SK-N-DZ (cell line): Measurements from ENCODE around the gene ABCA6.
"Not testable (repeated sequence)": the region's sequence is repeated elsewhere in the genome, so short reads cannot be mapped to it uniquely, and the experiment has no call there.

Experiments
- DNase-seq: peaks from one replicate; pipeline ENCODE4 v3.0.0-alpha.2; 2015; ENCODE audit warnings: low spot score

ABCA6 gene

DNA sequence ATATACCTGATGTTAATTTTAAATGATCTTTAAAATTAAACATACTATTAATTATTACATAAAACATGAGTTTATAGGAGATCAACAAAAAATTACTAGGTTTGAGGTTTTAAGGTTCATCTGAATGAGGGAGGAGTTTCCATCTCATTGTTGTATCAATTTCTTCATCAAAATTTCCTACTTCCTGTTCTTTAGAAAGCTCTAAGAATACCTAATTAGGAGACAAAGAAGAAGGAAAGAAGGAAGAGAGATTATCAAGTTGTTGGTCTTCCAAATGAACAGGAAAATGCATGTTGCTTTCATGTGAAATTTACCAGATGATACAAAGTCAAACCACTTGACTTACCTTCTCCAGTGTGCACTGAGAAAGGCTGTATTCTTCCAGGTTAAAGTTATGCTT, 62.8 kb downstream of the ABCA6 start:
- no peak for DNase-seq

DNA sequence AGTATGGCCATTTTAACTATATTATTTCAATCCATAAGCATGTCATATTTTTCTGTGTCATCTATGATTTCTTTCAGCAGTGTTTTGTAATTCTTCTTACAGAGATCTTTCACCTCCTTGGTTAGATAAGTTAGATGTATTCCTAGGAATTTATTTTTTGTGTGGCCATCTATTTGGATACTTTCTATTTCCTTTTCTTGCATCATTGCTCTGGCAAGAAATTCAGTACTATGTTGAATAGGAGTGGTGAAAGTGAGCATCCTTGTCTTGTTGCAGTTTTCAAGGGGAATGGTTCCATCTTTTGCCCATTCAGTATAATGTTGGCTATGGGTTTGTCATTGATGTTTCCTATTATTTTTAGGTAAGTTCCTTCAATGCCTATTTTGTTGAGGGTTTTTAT, 65.9 kb downstream of the ABCA6 start:
- DNase-seq, result no peak

DNA sequence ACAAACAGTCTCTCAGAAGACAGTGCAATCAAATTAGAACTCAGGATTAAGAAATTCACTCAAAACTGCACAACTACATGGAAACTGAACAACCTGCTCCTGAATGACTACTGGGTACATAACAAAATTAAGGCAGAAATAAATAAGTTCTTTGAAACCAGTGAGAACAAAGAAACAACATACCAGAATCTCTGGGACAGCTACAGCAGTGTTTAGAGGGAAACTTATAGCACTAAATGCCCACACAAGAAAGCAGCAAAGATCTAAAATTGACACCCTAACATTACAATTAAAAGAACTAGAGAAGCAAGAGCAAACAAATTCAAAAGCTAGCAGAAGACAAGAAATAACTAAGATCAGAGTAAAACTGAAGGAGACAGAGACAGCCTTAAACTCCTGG, 68.3 kb downstream of the ABCA6 start:
- not testable (repeated sequence) for DNase-seq

DNA sequence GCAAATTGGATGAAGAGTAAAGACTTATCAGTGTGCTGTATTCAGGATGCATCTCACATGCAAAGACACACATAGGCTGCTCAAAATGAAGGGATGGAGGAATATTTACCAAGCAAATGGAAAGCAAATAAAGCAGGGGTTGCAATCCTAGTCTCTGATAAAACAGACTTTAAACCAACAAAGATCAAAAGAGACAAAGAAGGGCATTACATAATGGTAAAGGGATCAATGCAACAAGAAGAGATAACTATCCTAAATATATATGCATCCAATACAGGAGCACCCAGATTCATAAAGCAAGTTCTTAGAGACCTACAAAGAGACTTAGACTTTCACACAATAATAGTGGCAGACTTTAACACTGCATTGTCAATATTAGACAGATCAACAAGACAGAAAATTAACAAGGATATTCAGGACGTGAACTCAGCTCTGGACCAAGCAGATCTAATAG, 68.9 kb downstream of the ABCA6 start:
- DNase-seq, result not testable (repeated sequence)

DNA sequence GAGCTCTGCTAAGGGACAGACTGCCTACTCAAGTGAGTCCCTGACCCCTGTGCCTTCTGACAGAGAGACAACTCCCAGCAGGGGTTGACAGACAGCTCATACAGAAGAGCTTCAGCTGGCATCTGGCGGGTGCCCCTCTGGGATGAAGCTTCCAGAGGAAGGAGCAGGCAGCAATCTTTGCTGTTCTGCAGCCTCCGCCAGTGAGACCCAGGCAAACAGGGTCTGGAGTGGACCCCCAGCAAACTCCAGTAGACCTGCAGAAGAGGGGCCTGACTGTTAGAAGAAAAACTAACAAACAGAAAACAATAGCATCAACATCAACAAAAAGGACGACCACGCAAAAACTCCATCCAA, 70.5 kb downstream of the ABCA6 start:
- DNase-seq, result not testable (repeated sequence)

DNA sequence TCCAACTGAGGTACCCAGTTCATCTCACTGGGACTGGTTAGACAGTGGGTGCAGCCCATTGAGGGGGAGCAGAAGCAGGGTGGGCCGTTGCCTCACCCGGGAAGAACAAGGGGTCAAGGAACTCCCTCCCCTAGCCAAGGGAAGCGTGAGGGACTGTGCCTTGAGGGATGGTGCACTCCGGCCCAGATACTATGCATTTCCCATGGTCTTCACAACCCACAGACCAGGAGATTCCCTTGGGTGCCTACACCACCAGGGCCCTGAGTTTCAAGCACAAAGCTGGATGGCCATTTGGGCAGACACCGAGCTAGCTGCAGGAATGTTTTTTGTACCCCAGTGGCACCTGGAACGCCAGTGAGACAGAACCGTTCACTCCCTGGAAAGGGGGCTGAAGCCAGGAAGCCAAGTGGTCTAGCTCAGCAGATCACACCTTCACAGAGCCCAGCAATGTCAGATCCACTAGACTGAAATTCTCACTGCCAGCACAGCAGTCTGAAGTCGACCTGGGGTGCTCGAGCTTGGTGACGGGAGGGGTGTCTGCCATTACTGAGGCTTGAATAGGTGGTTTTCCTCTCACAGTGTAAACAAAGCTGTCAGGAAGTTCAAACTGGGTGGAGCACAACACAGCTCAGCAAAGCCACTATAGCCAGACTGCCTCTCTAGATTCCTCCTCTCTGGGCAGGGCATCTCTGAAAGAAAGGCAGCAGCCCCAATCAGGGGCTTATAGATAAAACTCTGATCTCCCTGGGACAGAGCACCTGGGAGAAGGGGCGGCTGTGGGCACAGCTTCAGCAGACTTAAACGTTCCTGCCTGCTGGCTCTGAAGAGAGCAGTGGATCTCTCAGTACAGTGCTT, 71.1 kb downstream of the ABCA6 start:
- DNase-seq, result not testable (repeated sequence)

DNA sequence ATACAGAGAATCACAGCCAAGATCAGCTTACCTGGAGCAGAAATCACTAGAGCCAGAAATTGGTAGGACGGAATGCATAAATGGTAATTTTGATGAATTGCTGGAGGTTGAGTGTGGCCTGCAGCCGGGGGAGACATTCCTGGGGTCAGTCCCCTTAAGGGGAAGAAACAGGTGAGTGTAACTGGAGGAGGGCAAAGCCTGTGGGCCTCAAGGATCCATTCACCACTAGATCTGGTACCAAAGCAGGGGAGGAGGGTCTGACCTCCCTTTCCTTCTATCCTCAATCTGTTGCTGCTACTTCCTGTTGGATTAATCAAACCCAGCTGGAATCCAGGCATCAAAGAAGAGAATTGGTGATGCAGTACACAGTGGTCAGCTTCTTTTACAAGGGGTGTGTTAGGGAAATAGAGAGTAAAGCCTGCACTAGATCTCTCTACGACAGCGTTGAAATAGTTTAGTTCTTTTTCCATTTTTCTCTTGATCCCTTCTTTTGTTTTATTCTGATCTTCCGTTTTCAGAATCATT, 72.4 kb downstream of the ABCA6 start:
- no peak for DNase-seq

DNA sequence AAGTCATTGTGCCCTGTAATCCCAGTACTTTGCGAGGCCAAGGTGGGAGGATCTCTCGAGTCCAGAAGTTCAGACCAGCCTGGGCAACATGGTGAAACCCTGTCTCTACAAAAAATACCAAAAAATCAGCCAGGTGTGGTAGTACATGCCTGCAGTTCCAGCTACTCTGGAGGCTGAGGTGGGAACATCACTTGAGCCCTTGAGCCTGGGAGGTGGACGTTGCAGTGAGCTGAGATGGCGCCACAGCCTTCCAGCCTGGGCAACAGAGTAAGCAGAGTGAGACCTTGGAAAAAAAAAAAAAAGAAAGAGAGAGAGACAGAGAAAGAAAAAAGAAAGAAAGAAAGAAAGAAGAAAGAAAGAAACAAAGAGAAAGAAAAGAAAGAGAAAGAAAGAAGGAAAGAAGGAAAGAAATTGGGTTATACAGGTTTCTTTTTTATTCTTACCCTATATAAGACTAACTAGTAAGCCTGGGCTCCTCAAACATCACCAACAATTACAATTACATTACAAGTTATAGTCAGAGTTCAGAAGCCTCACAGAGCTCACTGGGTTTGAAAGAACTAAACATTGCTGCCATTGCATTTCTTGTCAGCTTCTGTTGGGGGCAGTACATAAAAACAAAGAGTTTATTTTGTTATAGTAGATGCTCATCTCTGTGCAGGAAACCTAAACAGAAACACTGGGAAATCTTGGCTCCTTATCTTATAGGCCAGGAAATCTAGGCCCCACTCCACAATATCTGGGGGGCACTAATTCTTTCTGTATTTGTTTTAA, 74.2 kb downstream of the ABCA6 start:
- DNase-seq, result no peak

DNA sequence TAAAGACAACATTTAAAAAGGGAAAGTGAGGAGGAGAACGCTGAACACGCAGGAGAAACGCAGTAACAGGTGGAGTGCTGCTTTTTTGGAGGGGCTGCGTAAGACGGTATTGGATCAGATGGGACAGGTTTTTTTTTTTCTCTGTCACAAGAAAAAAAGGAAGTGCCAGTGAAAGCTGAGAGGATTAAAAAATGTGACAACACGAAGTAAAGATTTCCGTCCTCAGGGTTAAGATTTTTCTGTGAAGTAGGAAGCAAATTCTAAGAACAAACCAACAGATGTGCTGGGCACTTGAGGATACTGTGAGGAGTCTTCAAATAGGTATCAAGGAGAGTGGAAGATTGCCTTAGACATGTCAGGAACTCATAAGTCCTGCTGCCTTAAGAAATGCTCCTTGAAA, 75.2 kb downstream of the ABCA6 start:
- DNase-seq, result no peak

DNA sequence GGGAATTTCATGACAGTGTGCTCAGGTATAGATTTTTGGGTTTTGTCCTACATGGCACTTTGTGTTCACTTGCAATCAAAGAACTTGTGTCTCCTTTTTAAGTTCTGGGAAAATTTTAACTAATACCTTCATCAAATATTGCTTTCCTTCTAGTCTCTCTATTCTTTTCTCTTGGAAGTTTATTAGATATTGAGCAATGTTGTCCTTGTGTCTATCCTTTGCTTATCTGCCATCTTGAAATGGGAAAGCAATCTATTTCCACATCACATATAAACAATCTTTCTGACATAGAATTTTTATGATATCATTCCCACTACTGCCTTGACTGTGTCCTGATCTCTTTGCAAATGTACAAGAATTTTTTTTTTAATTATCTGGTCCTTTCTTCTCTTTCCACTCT, 76.6 kb downstream of the ABCA6 start:
- no peak for DNase-seq

DNA sequence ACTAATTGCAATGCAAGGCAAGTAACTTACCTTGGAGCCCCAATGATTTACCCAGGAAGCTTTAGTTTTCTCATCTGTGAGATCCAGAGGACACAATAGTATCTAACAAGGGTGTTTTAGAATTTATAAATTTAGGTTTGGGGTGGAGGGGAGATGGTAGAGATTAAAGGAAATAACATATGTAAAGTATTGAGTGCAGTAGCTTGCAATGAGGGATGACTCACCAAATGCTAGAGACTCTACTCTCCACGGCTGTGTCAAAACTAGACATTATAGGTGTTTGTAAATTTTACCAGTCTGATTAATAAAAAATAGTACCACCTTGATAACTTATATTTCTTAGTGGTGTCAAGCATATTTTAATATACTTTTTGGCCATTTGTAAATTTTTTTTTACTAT, 77.2 kb downstream of the ABCA6 start:
- DNase-seq, result no peak

DNA sequence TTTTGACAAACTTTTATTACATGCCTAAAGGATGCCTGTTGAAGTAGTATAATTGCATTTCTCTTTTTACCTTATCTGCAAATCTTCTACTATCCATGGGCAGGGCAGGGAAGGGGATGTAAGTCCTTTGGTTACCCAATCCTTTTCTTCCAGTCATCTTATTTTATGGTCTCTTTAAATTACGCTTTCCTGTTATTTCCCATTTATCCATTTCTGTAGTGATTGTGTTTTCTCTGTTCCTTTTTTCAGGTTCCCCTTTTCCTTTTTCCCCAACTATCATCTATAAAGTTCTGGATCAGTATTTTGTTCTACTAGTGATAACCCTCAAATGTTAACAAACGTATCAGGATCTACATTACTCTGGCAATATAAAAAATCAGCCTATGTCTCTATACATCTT, 77.7 kb downstream of the ABCA6 start:
- DNase-seq, result no peak

DNA sequence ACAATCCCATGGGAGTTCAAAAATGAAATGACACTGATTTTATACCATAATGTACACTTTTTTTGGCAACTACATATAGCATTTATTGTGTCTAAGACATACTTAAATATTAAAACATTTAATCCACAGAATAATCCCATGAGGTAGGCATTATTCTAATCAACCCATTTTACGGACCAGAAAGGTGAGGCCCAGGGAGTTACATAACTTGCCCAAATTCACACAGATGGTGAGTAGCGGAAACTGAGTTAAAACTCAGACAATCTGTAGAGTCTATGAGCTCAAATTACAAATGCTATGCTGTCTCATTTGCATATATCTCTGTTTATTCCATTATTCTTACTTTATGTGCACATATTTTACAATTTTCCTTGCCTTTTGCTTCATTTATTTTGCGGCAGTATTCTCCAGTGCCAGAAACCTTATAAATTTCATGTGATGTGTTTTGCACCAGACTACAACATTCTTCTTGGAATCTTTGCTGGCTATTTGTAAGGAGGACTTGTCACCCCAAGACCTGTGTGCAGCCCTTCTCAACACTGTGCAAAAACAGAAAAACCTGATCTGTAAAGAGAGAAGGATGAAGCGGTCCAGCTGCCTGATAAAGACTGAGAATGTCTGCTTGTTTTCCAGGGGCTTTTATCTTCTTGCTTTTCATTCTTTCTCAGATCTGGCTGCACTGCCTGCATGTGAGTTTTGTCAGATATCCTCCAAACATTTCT, 78.7 kb downstream of the ABCA6 start:
- no peak for DNase-seq

DNA sequence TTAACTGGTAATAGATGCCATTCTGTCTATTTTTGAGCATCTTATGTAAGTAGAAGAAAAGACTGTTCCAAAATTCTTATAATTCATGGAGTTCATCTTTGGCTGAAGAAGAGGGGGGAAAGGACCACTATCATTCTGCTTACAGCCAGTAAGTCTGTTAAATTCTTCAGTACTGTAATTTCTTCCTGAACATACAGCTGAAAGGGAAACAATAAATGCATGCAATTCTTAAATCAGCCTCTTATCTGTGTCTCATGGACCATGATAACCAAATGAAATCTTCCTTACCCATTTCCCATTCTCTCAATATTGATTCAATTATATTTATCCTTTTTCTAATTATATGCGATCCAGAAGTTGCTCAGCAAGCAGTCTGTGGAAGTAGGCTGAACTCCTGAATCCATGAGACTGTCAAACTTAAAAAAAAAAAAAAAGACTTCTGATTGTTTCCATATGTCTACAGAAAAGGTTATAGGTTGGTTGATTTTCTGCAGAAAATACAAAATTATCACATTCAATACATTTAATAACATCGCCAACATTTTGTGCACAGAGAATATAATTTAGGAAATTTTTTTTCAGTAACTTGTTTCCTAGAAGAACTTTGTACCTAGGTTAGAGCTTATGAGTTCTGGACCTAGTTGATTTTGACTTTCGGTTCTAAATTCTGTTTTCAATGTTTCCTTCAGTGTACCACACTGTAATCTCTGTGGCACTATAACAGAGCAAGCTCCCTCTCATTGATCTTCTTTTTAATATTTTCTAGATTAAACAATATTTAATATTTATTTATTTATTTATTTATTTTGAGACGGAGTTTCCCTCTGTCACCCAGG, 79.8 kb downstream of the ABCA6 start:
- DNase-seq, result no peak

DNA sequence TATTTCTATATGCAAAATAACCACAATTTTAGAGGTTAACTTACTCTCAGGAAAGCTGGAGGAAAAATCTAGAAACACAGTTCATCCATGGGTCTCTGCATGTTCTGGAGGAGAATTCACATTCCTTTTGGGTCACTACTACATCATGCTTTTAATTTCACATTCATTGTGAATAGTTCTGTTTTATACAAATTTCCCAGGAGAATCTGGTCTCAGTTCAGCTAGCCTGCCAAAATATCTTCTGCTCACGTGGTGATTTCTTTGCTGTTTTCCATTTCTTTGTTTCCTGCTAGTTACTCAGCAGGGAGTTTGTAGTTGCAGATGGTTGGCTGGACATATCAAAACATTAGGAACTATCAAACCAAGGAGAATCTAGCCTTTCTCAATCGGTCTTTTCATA, 80.9 kb downstream of the ABCA6 start, which contains the start of gene ABCA9:
TSS of gene ABCA9 (minus strand) at position 106 of the 400 bp plus-strand sequence. CDS start 9,801 bp downstream, outside the sequence.
- DNase-seq, result no peak

DNA sequence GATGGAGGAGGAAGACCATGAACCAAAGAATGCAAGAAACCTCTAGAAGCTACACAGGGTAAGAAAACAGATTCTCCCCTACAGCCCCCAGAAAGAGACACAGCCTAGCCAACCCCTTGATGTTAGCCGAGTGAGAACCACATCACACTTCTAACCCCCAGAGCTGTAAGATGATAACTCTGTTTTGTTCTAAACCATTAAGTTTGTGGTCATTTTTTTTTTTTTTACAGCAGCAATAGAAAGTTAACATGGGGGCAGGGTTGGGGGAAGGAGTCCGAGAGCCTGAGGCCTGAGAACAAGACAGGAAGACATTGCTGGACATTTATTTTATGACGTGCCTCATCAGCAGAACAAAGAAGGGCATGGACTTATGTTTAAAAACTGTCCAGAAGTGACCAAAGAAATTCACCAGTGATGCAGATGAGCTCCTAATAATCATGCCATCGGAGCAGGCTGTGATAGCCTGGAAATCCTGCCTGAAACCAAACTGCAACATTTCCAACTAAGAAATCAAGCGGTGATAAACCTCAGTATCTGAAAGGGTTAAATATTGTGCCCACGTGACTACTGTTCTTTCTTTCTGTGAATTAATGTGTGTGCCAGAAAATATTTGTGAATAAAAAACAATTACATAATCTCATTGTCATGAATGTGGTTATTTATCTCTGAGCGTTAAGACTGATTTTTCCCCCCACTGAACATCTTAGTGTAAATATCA, 82.1 kb downstream of the ABCA6 start:
- DNase-seq, result no peak

DNA sequence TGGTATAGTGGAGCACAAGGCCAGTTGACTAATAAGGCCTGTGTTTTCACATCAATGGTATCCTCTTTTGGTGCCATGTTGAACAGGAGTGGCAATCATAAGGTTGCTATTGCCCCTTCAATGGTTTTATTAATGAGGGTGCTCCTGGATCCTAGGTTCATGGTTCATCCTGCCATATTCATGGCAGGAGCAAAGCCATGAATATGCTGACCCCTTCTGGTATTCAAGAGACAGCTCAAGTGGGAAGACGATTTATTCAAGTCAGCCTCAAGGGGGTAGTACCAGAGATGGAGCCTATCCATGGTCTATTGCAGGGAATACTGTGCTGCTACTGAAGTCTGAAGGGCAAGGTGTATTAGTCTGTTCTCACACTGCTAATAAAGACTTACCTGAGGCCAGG, 83.5 kb downstream of the ABCA6 start:
- no peak for DNase-seq

DNA sequence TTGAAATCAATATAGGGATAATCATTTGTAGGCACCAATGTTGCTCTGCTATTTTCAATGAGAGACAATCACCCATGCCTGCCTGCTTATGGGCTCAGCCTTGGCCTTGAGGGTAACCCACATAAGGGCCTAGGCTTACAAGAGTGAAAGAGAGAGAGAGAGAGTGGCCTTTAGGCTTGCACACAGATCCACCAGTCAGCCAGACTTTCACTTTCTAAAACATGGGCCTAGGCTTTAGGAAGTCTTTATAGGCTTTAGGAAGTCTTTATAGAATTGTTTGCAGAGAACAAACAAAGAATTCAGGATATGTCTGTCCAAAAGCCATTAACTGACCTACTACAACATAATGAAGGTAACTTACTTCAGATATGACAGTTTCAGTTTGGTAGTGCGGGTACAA, 84.4 kb downstream of the ABCA6 start:
- DNase-seq, result no peak

DNA sequence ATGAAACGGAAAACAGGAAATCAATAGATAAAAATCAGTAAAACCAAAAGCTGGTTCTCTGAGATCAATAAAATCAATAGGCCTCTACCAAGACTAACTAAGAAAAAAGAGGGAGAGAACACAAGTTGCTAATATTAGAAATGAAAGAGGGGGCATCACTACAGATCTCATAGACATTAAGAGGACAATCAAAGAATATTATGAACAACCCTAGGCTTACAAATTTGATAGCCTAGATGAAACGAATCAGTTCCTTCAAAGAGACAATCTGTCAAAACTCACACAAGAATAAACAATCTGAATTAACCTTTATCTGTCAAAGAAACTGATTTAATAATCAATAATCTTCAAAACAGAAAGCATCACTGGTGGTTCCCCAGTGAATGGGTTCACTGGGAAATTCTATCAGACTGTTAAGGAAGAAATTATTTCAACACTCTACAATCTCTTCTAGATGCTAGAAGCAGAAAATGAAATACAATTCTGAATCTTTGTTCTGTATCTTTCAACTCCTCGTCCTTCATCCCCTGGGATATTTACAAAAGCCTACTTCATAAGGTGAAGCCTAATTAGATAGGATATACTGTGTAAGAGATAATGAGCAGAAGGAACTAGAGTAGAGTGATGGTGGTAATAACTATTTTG, 85.4 kb downstream of the ABCA6 start:
- DNase-seq, result no peak

DNA sequence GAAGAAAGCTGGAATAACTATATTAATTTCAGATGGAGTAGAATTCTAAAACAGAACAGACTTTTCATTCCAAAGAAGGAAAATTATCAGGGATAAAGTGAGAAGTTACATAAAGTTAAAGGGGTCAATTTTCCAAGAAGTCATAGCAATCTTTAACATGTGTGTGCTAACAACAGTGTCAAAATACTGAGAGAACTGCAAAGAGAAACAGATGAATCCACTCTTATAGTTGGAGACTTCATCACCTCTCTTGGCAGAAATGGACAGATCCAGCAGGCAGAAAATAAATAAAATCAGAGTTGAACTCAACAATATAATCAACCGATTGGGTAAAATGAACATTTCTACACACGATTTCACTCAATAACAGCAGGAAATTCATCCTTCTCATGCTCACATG, 86.4 kb downstream of the ABCA6 start:
- no peak for DNase-seq
